ENCODE results near the gene AHR.
"Not testable (repeated sequence)": the region's sequence is repeated elsewhere in the genome, so short reads cannot be mapped to it uniquely, and the experiment has no call there.

AHR gene

DNA sequence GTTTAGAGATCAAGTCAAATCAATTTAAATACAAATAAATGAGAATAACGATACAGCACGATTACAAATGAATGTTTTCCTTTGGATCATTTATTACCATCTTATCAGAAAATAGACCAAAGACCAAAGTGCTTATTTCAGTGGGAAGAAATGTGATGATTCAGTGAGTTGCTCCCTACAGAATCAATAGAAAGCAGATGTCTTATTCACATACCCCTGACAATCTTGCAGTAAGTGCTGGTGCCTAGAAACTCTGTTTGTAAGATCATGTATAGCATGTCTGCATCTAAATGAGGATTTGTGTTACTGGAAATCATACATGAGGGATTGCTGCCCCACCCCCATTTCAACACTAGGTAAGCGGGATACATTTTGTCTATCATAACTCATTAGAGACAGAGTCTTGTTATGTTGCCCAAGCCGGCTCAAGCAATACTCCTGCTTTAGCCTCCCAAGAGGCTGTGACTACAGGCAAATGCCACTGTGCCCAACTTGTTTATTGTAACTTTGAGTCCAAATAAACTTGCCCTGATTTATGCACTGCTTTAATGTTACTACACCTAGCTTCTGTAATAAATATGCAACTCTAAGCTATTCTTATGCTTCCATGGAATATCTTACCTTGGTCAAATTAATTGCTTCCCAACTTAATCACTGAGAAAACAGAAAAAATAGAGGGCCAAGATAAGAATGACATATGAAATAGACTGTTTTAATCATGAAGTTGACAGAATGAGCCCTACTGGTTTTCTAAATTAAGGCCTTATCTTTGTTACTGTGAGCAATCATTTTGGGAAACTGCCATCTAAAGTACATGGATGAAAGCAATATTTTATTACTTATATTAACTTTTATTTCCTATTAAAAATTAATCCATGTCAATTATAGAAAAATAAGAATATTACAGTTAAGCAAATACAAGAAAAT lies 82.5 kb downstream of the AHR start:
- DNase-seq = no peak

GRCh38 chr7:17382408-17383354 lies 84.2 kb downstream of the AHR start:
- DNase-seq = not testable (repeated sequence)

DNA sequence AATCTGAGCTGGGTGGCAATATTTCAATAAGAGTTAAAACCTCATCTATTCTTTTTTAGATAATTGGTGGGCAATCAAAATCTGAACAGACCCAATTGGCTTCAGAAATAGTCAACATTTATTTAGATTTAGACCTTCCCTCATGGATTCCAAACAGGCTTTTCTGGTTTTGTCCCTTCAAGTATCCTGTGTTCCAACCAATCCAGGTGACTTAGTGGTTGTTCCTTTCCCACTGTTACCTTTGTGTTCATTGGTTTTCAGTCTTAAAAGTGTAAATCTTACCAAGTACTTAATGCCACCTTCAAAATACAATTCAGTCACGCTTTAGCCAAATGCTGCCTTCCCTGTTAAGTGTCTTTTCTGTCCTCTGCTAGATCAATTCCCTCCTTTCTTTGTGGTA lies 85.9 kb downstream of the AHR start:
- DNase-seq = no peak

DNA sequence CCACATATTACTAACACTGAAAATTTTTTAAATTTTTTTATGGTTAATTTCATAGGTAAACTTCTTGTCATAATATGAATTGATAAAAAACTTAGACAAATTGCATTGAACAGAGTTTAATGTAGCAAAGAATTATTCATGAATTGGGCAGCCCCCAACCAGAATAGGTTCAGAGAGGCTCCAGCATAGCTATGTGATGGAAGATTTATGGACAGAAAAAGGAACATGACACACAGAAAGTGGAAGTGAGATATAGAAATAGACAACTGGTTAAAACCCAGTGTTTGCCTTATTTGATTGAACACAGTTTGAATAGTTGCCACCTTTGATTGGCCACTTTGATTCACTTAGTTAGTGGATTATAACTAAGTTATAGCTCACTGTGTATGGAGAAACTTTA lies 87.2 kb downstream of the AHR start:
- no peak for DNase-seq

GRCh38 chr7:17390392-17390791 lies 91.9 kb downstream of the AHR start:
- no peak for DNase-seq

DNA sequence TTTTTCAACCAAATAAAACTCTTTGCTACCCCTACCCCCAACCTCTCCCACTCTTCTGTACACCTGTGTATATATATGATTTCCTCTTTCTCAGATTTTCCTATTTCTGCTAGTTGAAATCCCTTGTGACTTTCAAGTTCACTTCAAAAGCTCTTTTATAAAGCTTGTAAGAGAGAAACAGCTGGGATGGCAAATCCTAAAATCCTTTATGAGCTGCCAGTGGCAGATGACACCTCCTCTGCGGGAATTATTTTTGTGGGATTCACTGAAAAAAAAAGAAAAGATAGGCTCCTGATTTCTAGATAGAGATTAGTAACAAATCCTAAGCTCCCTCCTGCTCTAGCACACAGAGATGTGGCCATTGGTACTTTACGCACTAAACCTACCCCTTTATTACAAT lies 92.9 kb downstream of the AHR start:
- DNase-seq = no peak

DNA sequence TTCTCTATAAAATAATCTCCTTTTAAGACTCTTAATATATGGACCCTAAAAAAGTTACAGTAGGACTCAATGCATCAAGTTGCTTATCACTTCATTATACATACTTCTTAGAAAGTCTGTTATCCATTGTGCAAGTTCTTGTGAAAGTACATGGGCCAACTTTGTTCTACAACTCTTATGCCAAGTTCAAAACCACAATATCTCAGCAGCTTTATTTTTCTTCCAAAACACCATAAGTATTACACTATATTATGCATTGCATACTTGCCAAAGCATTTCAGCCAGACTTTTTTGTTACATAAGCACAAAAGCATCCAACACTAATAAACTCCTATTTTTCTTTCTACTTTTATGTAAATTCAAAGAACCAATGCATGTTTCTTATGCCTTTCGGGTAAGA lies 94.4 kb downstream of the AHR start:
- no peak for DNase-seq

DNA sequence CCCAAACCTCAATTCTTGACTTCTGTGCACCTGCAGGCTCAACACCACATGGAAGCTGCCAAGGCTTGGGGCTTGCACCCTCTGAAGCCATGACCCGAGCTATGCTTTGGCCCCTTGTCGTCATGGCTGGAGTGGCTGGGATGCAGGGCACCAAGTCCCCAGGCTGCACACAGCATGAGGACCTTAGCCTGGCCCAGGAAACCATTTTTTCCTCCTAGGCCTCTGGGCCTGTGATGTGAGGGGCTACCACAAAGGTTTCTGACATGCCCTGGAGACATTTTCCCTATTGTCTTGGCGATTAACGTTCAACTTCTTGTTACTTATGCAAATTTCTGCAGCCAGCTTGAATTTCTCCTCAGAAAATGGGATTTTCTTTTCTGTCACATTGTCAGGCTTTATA lies 96.1 kb downstream of the AHR start:
- DNase-seq = not testable (repeated sequence)
